Left lung (tissue), 10 donors: ENCODE measurements around the gene TMEM108. TPM values are rescaled to one million over a fixed set of nuclear protein-coding genes. Genes with fewer than 3 reads are reported as not detected.

Experiments
- ATAC-seq: fragments of 200-7000 bp; cut with Tn5 transposase; one replicate; pipeline ENCODE4 v1.9.1; 2020; ENCODE audit warnings: moderate library complexity
- DNase-seq, 4 donors: peaks; one replicate each; pipeline ENCODE4 v3.0.0-alpha.2; 2013 to 2020
- H3K27ac ChIP-seq, 2 donors: fragments of 200-600 bp; sonication (generic) in 1 of 2; one replicate each; pipeline versions ENCODE4 v1.5.0 to v1.8.0; 2020 to 2021
- H3K27me3 ChIP-seq, 2 donors: fragments of 200-600 bp; sonication (generic) in 1 of 2; one replicate each; pipeline versions ENCODE4 v1.5.0 to v1.8.0; 2020 to 2021
- H3K36me3 ChIP-seq, 2 donors: fragments of 200-600 bp; sonication (generic) in 1 of 2; one replicate each; pipeline versions ENCODE4 v1.5.0 to v1.8.0; 2020 to 2021
- H3K4me1 ChIP-seq, 2 donors: fragments of 200-600 bp; one replicate each; pipeline ENCODE4 v1.8.0; 2021
- H3K4me3 ChIP-seq, 2 donors: fragments of 200-600 bp; sonication (generic) in 1 of 2; one replicate each; pipeline versions ENCODE4 v1.5.0 to v1.8.0; 2020 to 2021; ENCODE audit warnings: mild to moderate bottlenecking in 1 of 2
- H3K9me3 ChIP-seq, 2 donors: fragments of 200-600 bp; sonication (generic) in 1 of 2; one replicate each; pipeline versions ENCODE4 v1.5.0 to v1.8.0; 2020 to 2021
- intact Hi-C, 2 donors: fragments of 100-400 bp; cut with DNase I; formaldehyde crosslinking; loops; one replicate each; pipeline versions ENCODE4 v1.11.2 to v1.14.2; 2022
- polyA plus RNA-seq, 6 donors: library from polyadenylated mRNA; unstranded; fragments of 120-200 nt; gene quantifications; one replicate each; pipeline ENCODE4 v1.2.1, GENCODE V29; 2013; ENCODE audit not compliant: insufficient read length in 6 of 6
- total RNA-seq, 2 donors: library from RNA; stranded (reverse); fragmentation: NEBNext Ultra II Directional; extraction: Animal tissue kit (Norgen Biotek cat#: 25700); gene quantifications; one replicate each; pipeline ENCODE4 v1.2.1, GENCODE V29; 2021
- TF ChIP-seq, protein P1 (sequence below), 2 donors: fragments of 200-600 bp; sonication (generic) in 1 of 2; IDR thresholded peaks; one replicate each; pipeline versions ENCODE4 v1.5.0 to v1.8.0; 2021; ENCODE audit warnings: antibody characterized with exemption in 2 of 2
- donor health status: DM: no; HTN: yes; CAD: no.
- donor health status: DM: no; HTN: no; CAD: no.

The TMEM108 gene
- total and polyA plus RNA-seq, 8 donors: 18.5 to 58.8 (median 43.7) TPM

DNA sequence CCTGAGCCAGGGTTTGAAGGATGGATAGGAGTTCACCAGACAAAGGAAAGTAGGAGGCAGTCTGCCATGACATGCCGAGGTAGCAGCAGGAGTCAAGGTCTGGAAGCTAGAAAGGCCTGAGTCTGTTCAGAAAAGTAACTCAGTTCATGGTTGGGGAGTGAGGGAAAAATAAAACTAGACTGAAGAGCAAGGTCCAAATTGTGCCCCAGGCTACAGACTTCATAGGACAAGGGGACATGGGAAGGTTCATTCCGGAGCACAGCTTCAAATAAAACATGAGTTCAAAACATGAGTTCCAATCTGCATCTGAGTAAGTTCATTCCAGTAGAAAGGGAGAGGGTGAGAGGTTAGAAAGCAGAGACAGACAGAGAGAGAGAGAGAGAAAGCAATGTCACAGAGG, 401.4 kb downstream of the TMEM108 start:
- no peak for ATAC-seq

DNA sequence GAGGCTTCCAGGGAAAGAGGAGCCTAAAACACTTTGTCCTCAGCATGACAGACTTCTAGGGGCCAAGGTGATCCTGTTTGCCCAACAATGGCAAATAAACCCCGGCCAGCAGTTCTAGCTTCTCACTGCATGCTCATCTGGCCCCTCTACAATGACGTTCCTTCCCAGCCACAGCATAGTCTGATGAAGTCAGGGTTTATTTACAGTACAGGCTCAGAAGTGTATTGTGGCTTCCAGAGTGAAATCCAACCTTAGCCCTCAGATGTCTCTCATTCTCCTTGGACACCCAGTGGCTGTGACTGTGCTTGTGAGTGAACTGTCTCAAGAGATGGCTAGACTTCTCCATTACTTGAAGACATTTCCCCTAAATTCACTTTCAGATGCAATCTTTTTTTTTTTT, 402.5 kb downstream of the TMEM108 start:
- intact Hi-C loops: no loop called here

More for the DNA sequence above, 401.4 kb downstream of the TMEM108 start:
- no peak overlapping the region for H3K27ac ChIP-seq
- intact Hi-C loops: no loop called here
- no peak overlapping the region for H3K4me3 ChIP-seq
- no peaks in the 10 kb centered on the region for H3K27me3 ChIP-seq
- H3K36me3 ChIP-seq: no peaks in the 10 kb centered on the region
- peaks cover 0 to 5% of the 10 kb centered on the region in 2 donors for H3K4me1 ChIP-seq
- no peaks in the 10 kb centered on the region for H3K9me3 ChIP-seq
- no peak for DNase-seq
- TF ChIP-seq, protein P1, sequence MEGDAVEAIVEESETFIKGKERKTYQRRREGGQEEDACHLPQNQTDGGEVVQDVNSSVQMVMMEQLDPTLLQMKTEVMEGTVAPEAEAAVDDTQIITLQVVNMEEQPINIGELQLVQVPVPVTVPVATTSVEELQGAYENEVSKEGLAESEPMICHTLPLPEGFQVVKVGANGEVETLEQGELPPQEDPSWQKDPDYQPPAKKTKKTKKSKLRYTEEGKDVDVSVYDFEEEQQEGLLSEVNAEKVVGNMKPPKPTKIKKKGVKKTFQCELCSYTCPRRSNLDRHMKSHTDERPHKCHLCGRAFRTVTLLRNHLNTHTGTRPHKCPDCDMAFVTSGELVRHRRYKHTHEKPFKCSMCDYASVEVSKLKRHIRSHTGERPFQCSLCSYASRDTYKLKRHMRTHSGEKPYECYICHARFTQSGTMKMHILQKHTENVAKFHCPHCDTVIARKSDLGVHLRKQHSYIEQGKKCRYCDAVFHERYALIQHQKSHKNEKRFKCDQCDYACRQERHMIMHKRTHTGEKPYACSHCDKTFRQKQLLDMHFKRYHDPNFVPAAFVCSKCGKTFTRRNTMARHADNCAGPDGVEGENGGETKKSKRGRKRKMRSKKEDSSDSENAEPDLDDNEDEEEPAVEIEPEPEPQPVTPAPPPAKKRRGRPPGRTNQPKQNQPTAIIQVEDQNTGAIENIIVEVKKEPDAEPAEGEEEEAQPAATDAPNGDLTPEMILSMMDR (IDR thresholded peaks at IDR 0.05): no peak

DNA sequence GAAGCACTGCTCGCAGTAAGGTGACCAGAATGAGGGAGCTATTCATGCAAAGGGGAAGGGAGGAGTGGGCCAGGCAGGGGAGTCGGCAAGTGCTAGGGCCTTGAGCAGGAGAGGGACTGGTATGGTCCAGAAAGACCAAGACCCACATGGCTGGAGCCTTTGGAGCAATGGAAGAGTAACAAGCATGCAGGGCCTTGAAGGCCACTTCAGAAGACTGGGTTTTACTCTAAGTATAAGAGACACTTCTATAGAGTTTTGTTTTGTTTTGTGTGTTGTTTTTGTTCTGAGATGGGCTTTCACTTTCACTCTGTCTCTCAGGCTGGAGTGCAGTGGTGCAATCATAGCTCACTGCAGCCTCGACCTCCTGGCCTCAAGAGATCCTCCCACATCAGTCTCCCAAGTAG, 403.7 kb downstream of the TMEM108 start:
- Histone ChIP-seq H3K27ac (no peak overlapping the region), H3K9me3 (no peaks in the 10 kb centered on the region), H3K27me3 (no peaks in the 10 kb centered on the region), H3K4me3 (no peak overlapping the region), H3K4me1 (peaks cover 0 to 5% of the 10 kb centered on the region in 2 donors), H3K36me3 (no peaks in the 10 kb centered on the region)
- ATAC-seq (no peak), DNase-seq (no peak)
- intact Hi-C loops: no loop called here
- TF ChIP-seq, protein P1 (IDR thresholded peaks at IDR 0.05): no peak

More for the DNA sequence above, 402.5 kb downstream of the TMEM108 start:
- no peak overlapping the region for H3K4me3 ChIP-seq
- no peak for DNase-seq
- H3K27ac ChIP-seq: no peak overlapping the region
- H3K36me3 ChIP-seq: no peaks in the 10 kb centered on the region
- H3K9me3 ChIP-seq: no peaks in the 10 kb centered on the region
- H3K4me1 ChIP-seq: peaks cover 0 to 5% of the 10 kb centered on the region in 2 donors
- no peak for ATAC-seq
- H3K27me3 ChIP-seq: no peaks in the 10 kb centered on the region
- TF ChIP-seq, protein P1 (IDR thresholded peaks at IDR 0.05): no peak

DNA sequence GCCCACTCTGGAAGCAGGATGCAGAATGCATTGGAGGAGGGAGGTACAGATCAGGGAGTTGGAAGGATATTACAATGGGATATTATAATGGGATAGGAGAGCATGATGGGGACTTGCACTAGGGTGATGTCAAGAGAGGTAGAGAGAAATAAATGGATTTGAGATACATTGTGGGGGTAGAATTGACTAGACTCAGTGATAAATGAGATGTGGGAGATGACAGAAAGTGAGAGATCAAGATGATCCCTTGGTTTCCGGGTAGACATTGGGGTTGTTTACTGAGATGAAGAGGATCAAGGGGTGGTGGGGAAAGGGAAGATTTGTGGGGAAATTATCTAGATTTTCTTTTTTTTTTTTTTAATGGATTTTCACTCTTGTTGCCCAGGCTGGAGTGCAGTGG, 404.3 kb downstream of the TMEM108 start:
- TF ChIP-seq, protein P1 (IDR thresholded peaks at IDR 0.05): no peak
- ATAC-seq (no peak), DNase-seq (no peak)
- intact Hi-C loops: no loop called here
- H3K27me3 ChIP-seq: no peaks in the 10 kb centered on the region
- no peak overlapping the region for H3K4me3 ChIP-seq
- no peak overlapping the region for H3K27ac ChIP-seq
- H3K4me1 ChIP-seq: peaks cover 0 to 5% of the 10 kb centered on the region in 2 donors
- H3K9me3 ChIP-seq: no peaks in the 10 kb centered on the region
- H3K36me3 ChIP-seq: no peaks in the 10 kb centered on the region

DNA sequence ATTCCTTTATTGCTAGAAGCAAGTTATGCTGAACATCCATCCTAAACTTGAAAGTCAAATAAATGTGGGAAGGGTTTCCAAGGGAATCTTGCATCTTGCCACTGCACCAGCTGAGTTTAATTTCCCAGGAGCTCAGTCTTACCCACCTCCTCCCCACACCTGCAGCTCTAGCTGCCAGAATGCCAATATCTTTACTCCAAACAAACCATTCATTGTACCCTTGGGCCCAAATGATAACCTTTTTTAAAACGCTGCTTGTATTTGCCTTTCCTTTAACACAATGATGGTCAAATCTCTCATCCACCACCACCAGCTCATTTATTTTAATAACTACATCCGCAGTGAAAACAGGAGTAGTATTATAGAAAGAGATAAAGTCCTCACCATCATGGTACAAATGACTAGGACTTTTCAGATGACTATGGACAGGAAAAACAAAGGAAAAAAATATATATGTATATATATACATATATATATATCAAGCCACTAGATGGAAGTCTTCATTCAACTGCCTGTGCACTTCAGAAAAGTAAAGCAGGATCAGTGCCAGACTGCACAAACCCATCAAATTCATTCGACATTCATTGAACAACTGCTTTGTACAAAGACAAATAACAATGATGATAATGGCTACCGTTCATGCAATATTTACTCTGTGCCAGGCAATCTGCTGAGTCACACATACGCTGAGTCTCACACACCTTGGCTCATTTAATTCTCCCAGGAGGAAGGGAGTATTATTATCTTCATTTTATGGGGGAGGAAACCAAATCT, 405.6 kb downstream of the TMEM108 start:
- TF ChIP-seq, protein P1 (IDR thresholded peaks at IDR 0.05): no peak
- no peaks in the 10 kb centered on the region for H3K9me3 ChIP-seq
- H3K27me3 ChIP-seq: no peaks in the 10 kb centered on the region
- intact Hi-C loops: no loop called here
- H3K4me1 ChIP-seq: peaks cover 0 to 5% of the 10 kb centered on the region in 2 donors
- H3K4me3 ChIP-seq: no peak overlapping the region
- ATAC-seq (peak; percentile 53), DNase-seq (no peak)
- H3K27ac ChIP-seq: no peak overlapping the region
- H3K36me3 ChIP-seq: no peaks in the 10 kb centered on the region
